DMS 273 (cell line): ENCODE measurements around the gene MDM4.

ENCODE experiments used
- DNase-seq: peaks from one replicate; lab custom pipeline; 2025; ENCODE audit not compliant: unreplicated experiment; lab: John Stamatoyannopoulos, UW

Gene MDM4

DNA sequence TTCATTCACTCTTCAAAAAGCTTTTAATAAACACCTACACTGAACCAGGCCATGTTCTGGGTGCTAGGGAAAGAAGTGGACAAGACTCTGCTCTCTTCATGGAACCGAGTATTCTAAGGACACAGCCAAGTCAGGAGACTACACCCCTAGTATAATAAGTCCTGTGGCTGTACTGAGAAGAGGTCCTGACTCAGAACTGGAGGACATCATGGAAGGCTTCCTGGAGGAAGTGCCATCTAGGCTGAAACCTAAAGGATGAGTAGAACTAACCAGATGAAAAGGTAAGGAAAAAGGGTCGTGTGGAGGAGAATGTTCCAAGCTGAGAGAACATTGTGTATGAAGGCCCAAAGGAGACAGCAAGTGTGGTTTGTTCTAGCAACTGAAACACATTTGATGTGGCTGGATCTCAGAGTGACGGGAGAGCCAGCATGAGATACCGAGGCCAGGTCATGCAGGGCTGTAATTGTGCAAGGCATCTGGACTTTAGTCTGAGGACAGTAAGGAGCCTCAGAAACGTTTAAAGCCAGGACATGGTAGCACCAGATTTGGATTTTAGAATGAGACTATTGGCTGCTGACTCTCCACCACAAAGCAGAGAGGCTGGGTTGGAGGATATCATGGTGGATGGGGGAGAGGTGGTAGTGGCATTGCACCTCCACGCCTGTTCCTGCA, 86.8 kb downstream of the MDM4 start:
- no peak for DNase-seq

DNA sequence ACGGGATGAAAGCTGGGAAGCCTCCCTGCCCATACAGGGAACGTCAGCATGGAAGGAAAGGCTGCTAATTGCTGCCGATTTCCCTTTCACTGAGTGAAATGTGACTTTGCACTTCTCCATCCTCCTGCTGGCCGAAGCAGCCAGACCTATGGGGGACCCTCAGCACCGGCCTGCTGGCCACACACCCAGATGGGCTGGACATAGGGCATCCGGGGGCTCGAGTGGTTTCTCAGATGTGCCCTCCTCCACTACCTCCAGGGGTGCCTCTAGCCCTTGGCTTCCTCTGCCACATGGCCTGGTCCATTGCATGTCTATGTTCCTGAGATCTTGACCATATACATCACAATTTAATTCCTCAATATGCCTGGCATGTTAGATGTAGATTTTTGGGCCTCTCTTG, 89.6 kb downstream of the MDM4 start:
- DNase-seq, result no peak
